Right kidney (tissue), 9 donors: ENCODE measurements around the gene CHODL.
A peak's percentile ranks its signal among the peaks of the same experiment; 100 is the strongest.

Source experiments
- DNase-seq: peaks from one replicate; pipeline ENCODE4 v3.0.0-alpha.2; 2016
- long read RNA-seq, 8 donors: transcript quantifications; one replicate each; lab custom pipeline, GENCODE V29; 2026

CHODL gene
- long read RNA-seq, donor 1, transcript CHODL-201 (6 exons, 2,548 nt), result major isoform, 38 of 38 reads
- long read RNA-seq, donor 1, partial matches to known transcripts, result 0 of 38 reads
- long read RNA-seq, donor 1, other reads (novel, unspliced or antisense), result 0 of 38 reads
- long read RNA-seq, donor 2, transcript CHODL-201 (6 exons, 2,548 nt), result major isoform, 14 of 14 reads
- long read RNA-seq, donor 2, partial matches to known transcripts, result 0 of 14 reads
- long read RNA-seq, donor 2, other reads (novel, unspliced or antisense), result 0 of 14 reads
- long read RNA-seq, donor 3, transcript CHODL-201 (6 exons, 2,548 nt), result major isoform, 26 of 26 reads
- long read RNA-seq, donor 3, partial matches to known transcripts, result 0 of 26 reads
- long read RNA-seq, donor 3, other reads (novel, unspliced or antisense), result 0 of 26 reads
- long read RNA-seq, donor 4, transcript CHODL-201 (6 exons, 2,548 nt), result major isoform, 8 of 8 reads
- long read RNA-seq, donor 4, partial matches to known transcripts, result 0 of 8 reads
- long read RNA-seq, donor 4, other reads (novel, unspliced or antisense), result 0 of 8 reads
- long read RNA-seq, donor 5, transcript CHODL-201 (6 exons, 2,548 nt), result major isoform, 13 of 13 reads
- long read RNA-seq, donor 5, partial matches to known transcripts, result 0 of 13 reads
- long read RNA-seq, donor 5, other reads (novel, unspliced or antisense), result 0 of 13 reads
- long read RNA-seq, donor 6, transcript CHODL-201 (6 exons, 2,548 nt), result major isoform, 7 of 7 reads
- long read RNA-seq, donor 6, partial matches to known transcripts, result 0 of 7 reads
- long read RNA-seq, donor 6, other reads (novel, unspliced or antisense), result 0 of 7 reads
- long read RNA-seq, donor 7, transcript CHODL-201 (6 exons, 2,548 nt), result major isoform, 30 of 43 reads
- long read RNA-seq, donor 7, partial matches to known transcripts, result 13 of 43 reads
- long read RNA-seq, donor 7, other reads (novel, unspliced or antisense), result 0 of 43 reads
- long read RNA-seq, donor 8, transcript CHODL-201 (6 exons, 2,548 nt), result major isoform, 45 of 45 reads
- long read RNA-seq, donor 8, partial matches to known transcripts, result 0 of 45 reads
- long read RNA-seq, donor 8, other reads (novel, unspliced or antisense), result 0 of 45 reads

- peak; percentile 76 for DNase-seq
These were observed at the start of gene CHODL for GRCh38 chr21:18244671-18245463. Gene CHODL, plus strand, starts transcription at chr21:18244833. Its CDS starts 391 bp downstream, at chr21:18245224.

GRCh38 chr21:18204931-18205330 lies 39.7 kb upstream of the CHODL start:
- DNase-seq, result no peak

GRCh38 chr21:18218331-18218730 lies 26.3 kb upstream of the CHODL start:
- DNase-seq, result no peak

GRCh38 chr21:18220498-18220897 lies 24.1 kb upstream of the CHODL start:
- no peak for DNase-seq

- no peak for DNase-seq
These were observed 22.3 kb upstream of the CHODL start for GRCh38 chr21:18222346-18222745.

- no peak for DNase-seq
These were observed 16.4 kb upstream of the CHODL start for GRCh38 chr21:18228060-18228739.

- no peak for DNase-seq
These were observed 9.1 kb upstream of the CHODL start for GRCh38 chr21:18235545-18235944.

GRCh38 chr21:18245464-18245967 lies 883 bp downstream of the CHODL start:
- DNase-seq, result no peak

GRCh38 chr21:18248171-18248570 lies 3.5 kb downstream of the CHODL start:
- DNase-seq, result no peak

- no peak for DNase-seq
These were observed 5.0 kb downstream of the CHODL start for GRCh38 chr21:18249672-18250071.

GRCh38 chr21:18251065-18251464 lies 6.4 kb downstream of the CHODL start:
- no peak for DNase-seq

GRCh38 chr21:18252256-18252655 lies 7.6 kb downstream of the CHODL start:
- no peak for DNase-seq

GRCh38 chr21:18252680-18253079 lies 8.0 kb downstream of the CHODL start:
- DNase-seq, result no peak

GRCh38 chr21:18253221-18253620 lies 8.6 kb downstream of the CHODL start:
- no peak for DNase-seq

GRCh38 chr21:18253799-18254198 lies 9.2 kb downstream of the CHODL start:
- no peak for DNase-seq

- no peak for DNase-seq
These were observed 21.3 kb downstream of the CHODL start for GRCh38 chr21:18265944-18266343.

GRCh38 chr21:18267496-18267895 lies 22.9 kb downstream of the CHODL start:
- no peak for DNase-seq

- no peak for DNase-seq
These were observed 24.3 kb downstream of the CHODL start for GRCh38 chr21:18268906-18269305.

GRCh38 chr21:18269856-18270255 lies 25.2 kb downstream of the CHODL start:
- no peak for DNase-seq

GRCh38 chr21:18273400-18273799 lies 28.8 kb downstream of the CHODL start:
- DNase-seq, result no peak

- no peak for DNase-seq
These were observed 29.7 kb downstream of the CHODL start for GRCh38 chr21:18274370-18274769.
